GM12801 (cell line): ENCODE data around the gene HSF5.

Source experiments
- CTCF ChIP-seq: IDR thresholded peaks from one replicate; pipeline ENCODE4 v1.5.1; 2011; ENCODE audit warnings: control low read depth; ENCODE audit not compliant: insufficient read length; ENCODE audit errors: extremely low read depth

HSF5 gene

GRCh38 chr17:58377093-58377601 lies 111.1 kb downstream of the HSF5 start:
- TF ChIP-seq CTCF = no peak

DNA sequence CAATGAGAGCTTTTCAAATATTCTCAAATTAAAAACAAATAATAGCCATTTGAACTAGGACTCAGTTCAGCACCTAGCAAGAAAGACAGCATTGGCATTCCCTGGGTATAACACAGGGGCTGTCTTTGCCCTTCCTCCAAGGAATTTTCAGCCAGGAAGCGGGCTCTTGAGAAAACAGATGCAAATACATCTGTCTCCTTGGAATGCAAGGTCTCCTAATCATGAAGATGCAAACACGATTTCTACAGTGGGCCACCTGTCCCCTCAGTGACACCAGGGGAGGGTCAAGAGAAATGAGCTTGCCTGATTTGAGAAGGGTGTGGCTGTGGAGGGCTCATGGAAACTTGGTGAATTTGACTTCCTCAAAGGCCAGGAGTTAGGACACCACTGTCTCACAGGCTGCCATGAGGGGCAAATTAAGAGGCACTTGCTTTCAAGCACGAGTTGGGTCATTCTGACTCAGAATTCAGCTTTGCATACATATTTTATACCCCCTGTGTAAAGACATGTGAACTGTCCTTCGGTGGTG lies 111.7 kb downstream of the HSF5 start:
- TF ChIP-seq CTCF = no peak

GRCh38 chr17:58375811-58376210 lies 112.4 kb downstream of the HSF5 start:
- no peak for TF ChIP-seq CTCF

DNA sequence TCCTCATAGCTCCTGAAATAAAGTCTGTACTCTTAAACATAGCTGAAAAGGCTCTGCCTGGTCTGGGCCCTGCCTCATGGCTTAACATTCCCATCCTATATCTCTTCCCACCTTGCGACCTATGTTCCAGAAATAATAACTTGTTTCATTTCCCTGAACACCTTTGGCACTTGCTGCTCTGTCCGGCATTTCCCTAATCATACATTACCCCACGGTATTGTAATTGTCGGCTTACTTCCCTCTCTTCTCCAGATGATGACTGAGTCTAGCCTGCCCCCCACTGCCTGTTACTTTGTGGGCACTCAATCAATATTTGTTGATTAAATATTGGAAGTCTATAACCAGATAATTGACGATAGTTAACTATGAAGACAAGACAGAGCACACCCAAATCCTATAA lies 113.0 kb downstream of the HSF5 start:
- TF ChIP-seq CTCF = no peak

DNA sequence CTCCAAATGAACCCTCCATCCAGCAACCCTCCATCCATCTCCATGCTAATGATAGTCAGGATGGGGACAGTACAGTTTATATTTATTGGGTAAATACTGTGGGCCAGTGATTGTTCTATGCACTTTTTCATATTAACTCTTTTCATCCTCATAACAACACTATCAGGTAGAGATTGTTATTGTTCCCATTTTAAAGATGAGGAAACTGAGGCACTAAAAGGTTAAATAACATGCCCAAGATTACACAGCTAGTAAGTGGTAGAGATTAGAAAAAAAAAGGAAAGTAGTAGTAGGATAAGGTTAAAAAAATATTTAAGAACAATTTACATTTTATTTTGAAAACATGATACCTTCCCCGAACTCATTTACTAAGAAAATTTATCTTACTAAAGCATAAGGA lies 114.3 kb downstream of the HSF5 start:
- TF ChIP-seq CTCF = no peak

- no peak for TF ChIP-seq CTCF
These were observed 115.2 kb downstream of the HSF5 start for GRCh38 chr17:58373003-58373402.

DNA sequence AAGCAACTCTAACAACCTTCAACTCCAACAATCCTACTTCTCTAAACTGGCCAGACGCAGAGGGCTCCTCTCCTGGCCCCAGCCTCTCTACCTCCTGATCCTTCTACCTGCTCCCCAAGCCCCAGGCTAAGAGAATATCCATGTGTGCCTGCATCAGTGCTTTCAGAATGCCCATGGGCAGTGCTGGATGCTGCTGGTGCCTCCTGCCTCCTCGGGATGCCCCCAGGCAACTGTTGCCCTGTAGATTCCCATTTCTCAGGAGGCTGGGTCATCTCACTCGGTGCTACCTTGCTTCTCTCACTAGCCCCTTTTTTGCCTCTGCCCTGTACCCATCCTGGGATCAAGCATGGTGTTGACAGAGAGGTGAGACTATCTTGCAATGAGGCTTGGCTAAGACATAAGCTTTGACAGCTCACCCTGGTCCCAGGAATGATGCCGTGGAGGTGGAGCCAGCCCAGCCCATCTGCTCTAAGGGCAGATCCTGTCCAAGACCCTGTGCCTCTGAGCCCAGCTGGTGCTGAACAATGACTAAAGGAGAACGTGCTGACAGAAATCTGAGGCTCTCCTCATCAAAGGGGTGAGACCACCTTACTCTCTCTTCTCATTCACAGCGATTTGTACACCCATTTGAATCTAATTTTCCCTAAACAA lies 116.8 kb downstream of the HSF5 start:
- TF ChIP-seq CTCF = no peak
